Measurements from ENCODE around the gene ALDH16A1.

Gene ALDH16A1

DNA sequence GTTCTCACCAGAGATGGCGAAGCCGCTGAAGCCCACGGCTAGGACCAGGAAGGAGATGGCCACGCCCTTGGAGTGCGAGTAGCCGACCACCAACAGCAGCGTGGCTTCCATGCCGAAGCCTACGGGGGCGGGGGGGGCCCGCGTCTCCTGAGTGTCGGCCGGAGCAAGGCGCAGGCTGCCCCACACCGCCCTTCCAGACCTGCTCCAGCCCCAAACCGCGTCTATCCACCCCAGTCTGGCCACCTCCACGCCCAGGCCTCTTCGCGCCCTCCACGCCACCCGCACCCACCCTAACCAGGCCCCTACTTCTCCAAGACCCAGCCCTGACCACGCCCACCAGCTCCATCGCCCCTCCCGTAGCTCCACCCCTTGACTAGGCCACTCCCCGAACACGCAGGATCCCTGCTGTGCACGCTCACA lies 21.7 kb upstream of the ALDH16A1 start:
- H3K27ac ChIP-seq (ENCODE audit: insufficient read depth, low read depth, low read length, poor library complexity, severe bottlenecking): no peak overlapping the region
- peaks cover 12% of the 10 kb centered on the region for H3K4me1 ChIP-seq (ENCODE audit: control insufficient read depth, insufficient read depth, low read length)
- H3K36me3 ChIP-seq (ENCODE audit: control insufficient read depth, insufficient read depth, low read length): no peaks in the 10 kb centered on the region
- H3K27me3 ChIP-seq (ENCODE audit: control insufficient read depth, insufficient read depth, low read length, poor library complexity, severe bottlenecking): peaks cover 96% of the 10 kb centered on the region
- H3K9me3 ChIP-seq (ENCODE audit: control insufficient read depth, low read length): no peaks in the 10 kb centered on the region
- WGBS, 2 experiments: 79 to 85% methylated on average over 28 to 29 of the region's 29 CpGs
- no peak overlapping the region for H3K4me3 ChIP-seq (ENCODE audit: insufficient read depth, low read depth, low read length)

GRCh38 chr19:49432141-49433073 lies 20.6 kb upstream of the ALDH16A1 start:
- 16% methylated on average over 63 of the region's 63 CpGs for WGBS, 2 experiments
- Histone ChIP-seq H3K27ac (ENCODE audit: insufficient read depth, low read depth, low read length, poor library complexity, severe bottlenecking) (no peak overlapping the region), H3K36me3 (ENCODE audit: control insufficient read depth, insufficient read depth, low read length) (no peaks in the 10 kb centered on the region), H3K4me3 (ENCODE audit: insufficient read depth, low read depth, low read length) (peak overlapping the region; percentile 13), H3K9me3 (ENCODE audit: control insufficient read depth, low read length) (no peaks in the 10 kb centered on the region), H3K27me3 (ENCODE audit: control insufficient read depth, insufficient read depth, low read length, poor library complexity, severe bottlenecking) (peaks cover 96% of the 10 kb centered on the region), H3K4me1 (ENCODE audit: control insufficient read depth, insufficient read depth, low read length) (peaks cover 8% of the 10 kb centered on the region)

GRCh38 chr19:49433240-49433901 lies 19.7 kb upstream of the ALDH16A1 start:
- H3K36me3 ChIP-seq (ENCODE audit: control insufficient read depth, insufficient read depth, low read length): no peaks in the 10 kb centered on the region
- H3K27me3 ChIP-seq (ENCODE audit: control insufficient read depth, insufficient read depth, low read length, poor library complexity, severe bottlenecking): peaks cover 96% of the 10 kb centered on the region
- 69 to 72% methylated on average over 31 of the region's 31 CpGs for WGBS, 2 experiments
- no peak overlapping the region for H3K4me3 ChIP-seq (ENCODE audit: insufficient read depth, low read depth, low read length)
- no peaks in the 10 kb centered on the region for H3K9me3 ChIP-seq (ENCODE audit: control insufficient read depth, low read length)
- H3K27ac ChIP-seq (ENCODE audit: insufficient read depth, low read depth, low read length, poor library complexity, severe bottlenecking): no peak overlapping the region
- H3K4me1 ChIP-seq (ENCODE audit: control insufficient read depth, insufficient read depth, low read length): peaks cover 8% of the 10 kb centered on the region

DNA sequence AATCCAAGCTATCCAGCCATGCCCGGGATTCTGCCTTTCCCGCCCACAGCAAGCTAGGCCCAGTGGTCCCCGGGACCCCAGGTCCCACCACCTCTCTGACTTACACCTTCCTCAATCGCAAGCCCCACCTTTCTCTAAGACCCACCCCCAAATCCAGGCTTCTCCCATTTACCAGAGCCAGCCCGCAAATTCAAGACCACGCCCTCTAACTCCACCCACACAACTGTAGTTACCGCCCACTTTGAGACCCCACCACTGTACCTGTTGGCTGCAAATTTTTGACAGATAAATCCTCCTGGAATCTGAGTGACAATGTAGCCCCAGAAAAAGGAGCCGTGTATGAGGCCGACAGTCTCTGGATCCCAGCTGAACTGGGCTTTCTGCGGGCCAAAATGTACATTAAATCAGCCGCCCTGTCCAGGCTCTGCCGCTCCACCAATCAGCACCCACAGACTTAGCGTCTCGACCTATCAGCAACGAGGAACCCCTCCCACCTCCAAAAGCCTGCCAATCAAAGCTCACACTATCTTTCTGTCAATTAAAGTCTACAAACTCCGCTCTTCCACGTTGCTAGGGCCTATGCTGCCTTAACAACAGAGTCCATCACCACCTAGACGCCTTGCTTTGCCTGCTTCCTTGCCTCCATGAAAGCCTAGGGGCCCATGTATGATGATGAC lies 18.0 kb upstream of the ALDH16A1 start:
- H3K27ac ChIP-seq (ENCODE audit: insufficient read depth, low read depth, low read length, poor library complexity, severe bottlenecking): no peak overlapping the region
- 91% methylated on average over 18 of the region's 18 CpGs for WGBS, 2 experiments
- H3K27me3 ChIP-seq (ENCODE audit: control insufficient read depth, insufficient read depth, low read length, poor library complexity, severe bottlenecking): peaks cover 96% of the 10 kb centered on the region
- H3K4me1 ChIP-seq (ENCODE audit: control insufficient read depth, insufficient read depth, low read length): peaks cover 5% of the 10 kb centered on the region
- no peaks in the 10 kb centered on the region for H3K36me3 ChIP-seq (ENCODE audit: control insufficient read depth, insufficient read depth, low read length)
- no peaks in the 10 kb centered on the region for H3K9me3 ChIP-seq (ENCODE audit: control insufficient read depth, low read length)
- no peak overlapping the region for H3K4me3 ChIP-seq (ENCODE audit: insufficient read depth, low read depth, low read length)

- Histone ChIP-seq H3K4me3 (ENCODE audit: insufficient read depth, low read depth, low read length) (no peak overlapping the region), H3K36me3 (ENCODE audit: control insufficient read depth, insufficient read depth, low read length) (no peaks in the 10 kb centered on the region), H3K27ac (ENCODE audit: insufficient read depth, low read depth, low read length, poor library complexity, severe bottlenecking) (no peak overlapping the region), H3K9me3 (ENCODE audit: control insufficient read depth, low read length) (no peaks in the 10 kb centered on the region), H3K27me3 (ENCODE audit: control insufficient read depth, insufficient read depth, low read length, poor library complexity, severe bottlenecking) (peaks cover 96% of the 10 kb centered on the region), H3K4me1 (ENCODE audit: control insufficient read depth, insufficient read depth, low read length) (peaks cover 5% of the 10 kb centered on the region)
- 93 to 94% methylated on average over 10 of the region's 10 CpGs for WGBS, 2 experiments
Observed at GRCh38 chr19:49435670-49436069, 17.4 kb upstream of the ALDH16A1 start.

GRCh38 chr19:49436381-49437017 lies 16.5 kb upstream of the ALDH16A1 start:
- H3K27ac ChIP-seq (ENCODE audit: insufficient read depth, low read depth, low read length, poor library complexity, severe bottlenecking): no peak overlapping the region
- H3K4me1 ChIP-seq (ENCODE audit: control insufficient read depth, insufficient read depth, low read length): no peaks in the 10 kb centered on the region
- no peaks in the 10 kb centered on the region for H3K36me3 ChIP-seq (ENCODE audit: control insufficient read depth, insufficient read depth, low read length)
- peaks cover 97% of the 10 kb centered on the region for H3K27me3 ChIP-seq (ENCODE audit: control insufficient read depth, insufficient read depth, low read length, poor library complexity, severe bottlenecking)
- 66 to 69% methylated on average over 42 of the region's 42 CpGs for WGBS, 2 experiments
- no peaks in the 10 kb centered on the region for H3K9me3 ChIP-seq (ENCODE audit: control insufficient read depth, low read length)
- no peak overlapping the region for H3K4me3 ChIP-seq (ENCODE audit: insufficient read depth, low read depth, low read length)

- WGBS, 2 experiments: 40 to 49% methylated on average over 8 of the region's 8 CpGs
- Histone ChIP-seq H3K4me1 (ENCODE audit: control insufficient read depth, insufficient read depth, low read length) (peaks cover 6% of the 10 kb centered on the region), H3K36me3 (ENCODE audit: control insufficient read depth, insufficient read depth, low read length) (no peaks in the 10 kb centered on the region), H3K27me3 (ENCODE audit: control insufficient read depth, insufficient read depth, low read length, poor library complexity, severe bottlenecking) (peaks cover 97% of the 10 kb centered on the region), H3K27ac (ENCODE audit: insufficient read depth, low read depth, low read length, poor library complexity, severe bottlenecking) (no peak overlapping the region), H3K4me3 (ENCODE audit: insufficient read depth, low read depth, low read length) (no peak overlapping the region), H3K9me3 (ENCODE audit: control insufficient read depth, low read length) (no peaks in the 10 kb centered on the region)
Observed at GRCh38 chr19:49437231-49437630, 15.8 kb upstream of the ALDH16A1 start.

DNA sequence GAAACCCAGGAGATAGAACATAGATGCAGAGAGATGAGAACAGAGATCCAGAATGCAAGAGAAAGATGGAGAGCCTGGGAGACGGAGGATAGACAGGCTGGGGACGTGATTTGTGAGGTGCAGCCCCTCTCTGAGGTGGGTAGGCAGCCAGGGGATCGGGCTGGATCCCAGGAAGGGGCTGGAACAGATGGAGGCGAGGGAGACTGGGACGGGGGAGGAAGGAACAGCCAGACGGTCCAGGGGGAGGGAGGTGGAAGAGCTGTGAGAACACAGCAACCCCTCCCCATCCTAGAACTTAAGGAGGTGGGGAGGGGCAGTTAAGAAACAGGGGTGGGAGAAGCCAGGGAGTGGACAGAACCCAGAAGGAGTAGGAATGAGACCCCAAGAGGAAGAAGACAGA lies 14.8 kb upstream of the ALDH16A1 start:
- no peaks in the 10 kb centered on the region for H3K9me3 ChIP-seq (ENCODE audit: control insufficient read depth, low read length)
- peaks cover 9% of the 10 kb centered on the region for H3K4me1 ChIP-seq (ENCODE audit: control insufficient read depth, insufficient read depth, low read length)
- H3K36me3 ChIP-seq (ENCODE audit: control insufficient read depth, insufficient read depth, low read length): no peaks in the 10 kb centered on the region
- H3K4me3 ChIP-seq (ENCODE audit: insufficient read depth, low read depth, low read length): no peak overlapping the region
- H3K27me3 ChIP-seq (ENCODE audit: control insufficient read depth, insufficient read depth, low read length, poor library complexity, severe bottlenecking): peaks cover 92% of the 10 kb centered on the region
- H3K27ac ChIP-seq (ENCODE audit: insufficient read depth, low read depth, low read length, poor library complexity, severe bottlenecking): no peak overlapping the region
- WGBS, 2 experiments: 29 to 31% methylated on average over 6 of the region's 6 CpGs

GRCh38 chr19:49439836-49440235 lies 13.2 kb upstream of the ALDH16A1 start:
- Histone ChIP-seq H3K36me3 (ENCODE audit: control insufficient read depth, insufficient read depth, low read length) (no peaks in the 10 kb centered on the region), H3K4me1 (ENCODE audit: control insufficient read depth, insufficient read depth, low read length) (peaks cover 9% of the 10 kb centered on the region), H3K27me3 (ENCODE audit: control insufficient read depth, insufficient read depth, low read length, poor library complexity, severe bottlenecking) (peaks cover 79% of the 10 kb centered on the region), H3K4me3 (ENCODE audit: insufficient read depth, low read depth, low read length) (no peak overlapping the region), H3K27ac (ENCODE audit: insufficient read depth, low read depth, low read length, poor library complexity, severe bottlenecking) (no peak overlapping the region), H3K9me3 (ENCODE audit: control insufficient read depth, low read length) (no peaks in the 10 kb centered on the region)
- 81 to 85% methylated on average over 1 to 3 of the region's 6 CpGs for WGBS, 2 experiments
